ENCODE data around the gene PIK3AP1.

DNA sequence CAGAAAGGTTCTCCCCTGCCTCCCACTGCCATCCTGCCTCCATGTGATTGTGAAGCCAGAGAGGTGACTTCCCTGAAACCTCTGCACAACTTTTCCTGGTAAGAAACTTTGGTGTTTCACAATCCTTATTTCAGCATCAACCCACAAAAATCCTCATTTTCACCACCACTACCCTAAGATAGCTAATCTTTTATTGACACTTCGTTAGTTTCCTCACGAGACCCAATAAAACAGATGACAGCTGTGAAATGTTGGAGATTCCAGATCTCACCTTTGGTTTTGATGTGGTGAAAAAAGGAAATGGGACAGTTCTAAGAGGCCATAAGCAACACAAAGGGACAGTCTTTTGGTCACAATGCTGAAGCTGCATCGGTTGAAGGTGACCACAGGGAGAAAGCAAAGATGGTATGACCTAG lies 73.6 kb downstream of the PIK3AP1 start:
- TF ChIP-seq, protein P1, sequence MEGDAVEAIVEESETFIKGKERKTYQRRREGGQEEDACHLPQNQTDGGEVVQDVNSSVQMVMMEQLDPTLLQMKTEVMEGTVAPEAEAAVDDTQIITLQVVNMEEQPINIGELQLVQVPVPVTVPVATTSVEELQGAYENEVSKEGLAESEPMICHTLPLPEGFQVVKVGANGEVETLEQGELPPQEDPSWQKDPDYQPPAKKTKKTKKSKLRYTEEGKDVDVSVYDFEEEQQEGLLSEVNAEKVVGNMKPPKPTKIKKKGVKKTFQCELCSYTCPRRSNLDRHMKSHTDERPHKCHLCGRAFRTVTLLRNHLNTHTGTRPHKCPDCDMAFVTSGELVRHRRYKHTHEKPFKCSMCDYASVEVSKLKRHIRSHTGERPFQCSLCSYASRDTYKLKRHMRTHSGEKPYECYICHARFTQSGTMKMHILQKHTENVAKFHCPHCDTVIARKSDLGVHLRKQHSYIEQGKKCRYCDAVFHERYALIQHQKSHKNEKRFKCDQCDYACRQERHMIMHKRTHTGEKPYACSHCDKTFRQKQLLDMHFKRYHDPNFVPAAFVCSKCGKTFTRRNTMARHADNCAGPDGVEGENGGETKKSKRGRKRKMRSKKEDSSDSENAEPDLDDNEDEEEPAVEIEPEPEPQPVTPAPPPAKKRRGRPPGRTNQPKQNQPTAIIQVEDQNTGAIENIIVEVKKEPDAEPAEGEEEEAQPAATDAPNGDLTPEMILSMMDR (conservative IDR thresholded peaks at IDR 0.05; ENCODE audit: low read length): no peak
- no peak for TF ChIP-seq EZH2phosphoT487 (IDR thresholded peaks at IDR 0.05; ENCODE audit: borderline replicate concordance)

Data from Loucy (cell line).